SJSA1 (cell line): ENCODE measurements around the gene RBP2. TPM values are rescaled to one million over a fixed set of nuclear protein-coding genes. Genes with fewer than 3 reads are reported as not detected.
A peak's percentile ranks its signal among the peaks of the same experiment; 100 is the strongest.

Source experiments
- DNase-seq, 2 experiments: peaks; one replicate each; pipeline ENCODE4 v3.0.0-alpha.2; 2015 to 2020; ENCODE audit warnings: low spot score in 2 of 2, low read depth in 1 of 2
- H3K27ac ChIP-seq: fragments of 250-450 bp; sonication (Bioruptor Pico); 2 replicates; pipeline ENCODE4 v1.5.1; 2020; ENCODE audit warnings: mild to moderate bottlenecking, moderate library complexity
- H3K27me3 ChIP-seq: fragments of 250-450 bp; sonication (Bioruptor Pico); replicated peaks from 2 replicates; pipeline ENCODE4 v1.5.1; 2020; ENCODE audit warnings: mild to moderate bottlenecking, moderate library complexity
- H3K36me3 ChIP-seq: fragments of 250-450 bp; sonication (Bioruptor Pico); 2 replicates; pipeline ENCODE4 v1.5.1; 2020; ENCODE audit warnings: mild to moderate bottlenecking
- H3K4me1 ChIP-seq: fragments of 250-450 bp; sonication (Bioruptor Pico); replicated peaks from 2 replicates; pipeline ENCODE4 v1.6.1; 2021; ENCODE audit warnings: mild to moderate bottlenecking
- H3K4me3 ChIP-seq: fragments of 250-450 bp; sonication (Bioruptor Pico); 2 replicates; pipeline ENCODE4 v1.5.1; 2020; ENCODE audit warnings: mild to moderate bottlenecking
- H3K9me3 ChIP-seq: fragments of 250-450 bp; sonication (Bioruptor Pico); replicated peaks from 2 replicates; pipeline ENCODE4 v1.5.1; 2020; ENCODE audit warnings: mild to moderate bottlenecking
- total RNA-seq: library from RNA; depleted of rRNA; stranded (reverse); fragments of >200 nt; shearing (Covaris generic); gene quantifications from 2 replicates; pipeline ENCODE4 v1.2.3, GENCODE V29; 2014; rRNA removed

Gene RBP2
- total RNA-seq: not detected in 2 replicates

GRCh38 chr3:139476348-139476747, at the start of gene RBP2:
TSS of gene RBP2 (minus strand) at chr3:139476516. CDS start at chr3:139476459, 57 bp downstream.
- no peak for DNase-seq
- H3K4me3 ChIP-seq: no peak within 1 kb of the TSS
- H3K4me1 ChIP-seq: no peaks in the 10 kb centered on the region
- H3K27ac ChIP-seq: no peak within 1 kb of the TSS
- no peaks in the 10 kb centered on the region for H3K9me3 ChIP-seq
- H3K27me3 ChIP-seq: no peaks in the 10 kb centered on the region
- no peaks in the 10 kb centered on the region for H3K36me3 ChIP-seq

GRCh38 chr3:139524841-139525636, 48.7 kb upstream of the RBP2 start:
- Histone ChIP-seq H3K4me3 (no peak overlapping the region), H3K27me3 (no peaks in the 10 kb centered on the region), H3K27ac (no peak overlapping the region), H3K9me3 (no peaks in the 10 kb centered on the region), H3K4me1 (peaks cover 7% of the 10 kb centered on the region), H3K36me3 (no peaks in the 10 kb centered on the region)
- peak in 1 of 2 experiments; percentile 13 for DNase-seq

GRCh38 chr3:139523718-139524117, 47.4 kb upstream of the RBP2 start:
- DNase-seq: peak in 1 of 2 experiments; percentile 4
- no peak overlapping the region for H3K27ac ChIP-seq

GRCh38 chr3:139523166-139523565, 46.9 kb upstream of the RBP2 start:
- Histone ChIP-seq H3K27me3 (no peaks in the 10 kb centered on the region), H3K9me3 (no peaks in the 10 kb centered on the region), H3K36me3 (no peaks in the 10 kb centered on the region), H3K27ac (no peak overlapping the region), H3K4me3 (no peak overlapping the region), H3K4me1 (peaks cover 7% of the 10 kb centered on the region)
- DNase-seq: peak in 1 of 2 experiments; percentile 9

More at GRCh38 chr3:139523718-139524117, 47.4 kb upstream of the RBP2 start:
- H3K27me3 ChIP-seq: no peaks in the 10 kb centered on the region
- peaks cover 7% of the 10 kb centered on the region for H3K4me1 ChIP-seq
- H3K36me3 ChIP-seq: no peaks in the 10 kb centered on the region
- H3K4me3 ChIP-seq: no peak overlapping the region
- H3K9me3 ChIP-seq: no peaks in the 10 kb centered on the region

GRCh38 chr3:139522421-139522820, 46.1 kb upstream of the RBP2 start:
- peak in 1 of 2 experiments; percentile 15 for DNase-seq
- H3K4me1 ChIP-seq: peaks cover 7% of the 10 kb centered on the region
- no peaks in the 10 kb centered on the region for H3K27me3 ChIP-seq
- no peak overlapping the region for H3K4me3 ChIP-seq
- no peaks in the 10 kb centered on the region for H3K36me3 ChIP-seq
- no peaks in the 10 kb centered on the region for H3K9me3 ChIP-seq
- no peak overlapping the region for H3K27ac ChIP-seq

GRCh38 chr3:139521816-139522215, 45.5 kb upstream of the RBP2 start:
- no peaks in the 10 kb centered on the region for H3K36me3 ChIP-seq
- no peak for DNase-seq
- H3K27me3 ChIP-seq: no peaks in the 10 kb centered on the region
- H3K4me1 ChIP-seq: peaks cover 7% of the 10 kb centered on the region
- H3K9me3 ChIP-seq: no peaks in the 10 kb centered on the region
- H3K27ac ChIP-seq: no peak overlapping the region
- H3K4me3 ChIP-seq: no peak overlapping the region

- Histone ChIP-seq H3K9me3 (no peaks in the 10 kb centered on the region), H3K27ac (no peak overlapping the region), H3K27me3 (no peaks in the 10 kb centered on the region), H3K4me3 (no peak overlapping the region), H3K36me3 (no peaks in the 10 kb centered on the region), H3K4me1 (peaks cover 7% of the 10 kb centered on the region)
- peak in 1 of 2 experiments; percentile 18 for DNase-seq
Observed at GRCh38 chr3:139521144-139521543, 44.8 kb upstream of the RBP2 start.

- H3K9me3 ChIP-seq: no peaks in the 10 kb centered on the region
- H3K4me3 ChIP-seq: no peak overlapping the region
- H3K27me3 ChIP-seq: no peaks in the 10 kb centered on the region
- DNase-seq: peak in 1 of 2 experiments; percentile 39
- peaks cover 7% of the 10 kb centered on the region for H3K4me1 ChIP-seq
- no peak overlapping the region for H3K27ac ChIP-seq
- H3K36me3 ChIP-seq: no peaks in the 10 kb centered on the region
Observed at GRCh38 chr3:139519998-139520737, 43.9 kb upstream of the RBP2 start.

- H3K36me3 ChIP-seq: no peaks in the 10 kb centered on the region
- H3K27me3 ChIP-seq: no peaks in the 10 kb centered on the region
- no peaks in the 10 kb centered on the region for H3K9me3 ChIP-seq
- H3K27ac ChIP-seq: no peak overlapping the region
- DNase-seq: peak in 1 of 2 experiments; percentile 18
- peaks cover 7% of the 10 kb centered on the region for H3K4me1 ChIP-seq
- no peak overlapping the region for H3K4me3 ChIP-seq
Observed at GRCh38 chr3:139518926-139519842, 42.9 kb upstream of the RBP2 start.

- Histone ChIP-seq H3K27me3 (no peaks in the 10 kb centered on the region), H3K9me3 (no peaks in the 10 kb centered on the region), H3K4me1 (peaks cover 7% of the 10 kb centered on the region), H3K4me3 (no peak overlapping the region), H3K27ac (no peak overlapping the region), H3K36me3 (no peaks in the 10 kb centered on the region)
- DNase-seq: peak in 1 of 2 experiments; percentile 25
Observed at GRCh38 chr3:139518306-139518705, 42.0 kb upstream of the RBP2 start.

GRCh38 chr3:139517321-139518065, 41.2 kb upstream of the RBP2 start:
- Histone ChIP-seq H3K36me3 (no peaks in the 10 kb centered on the region), H3K4me1 (peaks cover 7% of the 10 kb centered on the region), H3K27me3 (no peaks in the 10 kb centered on the region), H3K4me3 (no peak overlapping the region), H3K27ac (no peak overlapping the region), H3K9me3 (no peaks in the 10 kb centered on the region)
- peak in 1 of 2 experiments; percentile 22 for DNase-seq

GRCh38 chr3:139514741-139515140, 38.4 kb upstream of the RBP2 start:
- H3K4me1 ChIP-seq: no peaks in the 10 kb centered on the region
- H3K27ac ChIP-seq: no peak overlapping the region
- no peaks in the 10 kb centered on the region for H3K9me3 ChIP-seq
- no peaks in the 10 kb centered on the region for H3K36me3 ChIP-seq
- no peaks in the 10 kb centered on the region for H3K27me3 ChIP-seq
- peak in 1 of 2 experiments; percentile 8 for DNase-seq
- H3K4me3 ChIP-seq: no peak overlapping the region

GRCh38 chr3:139509631-139510030, 33.3 kb upstream of the RBP2 start:
- Histone ChIP-seq H3K4me1 (no peaks in the 10 kb centered on the region), H3K27ac (no peak overlapping the region), H3K4me3 (no peak overlapping the region), H3K27me3 (no peaks in the 10 kb centered on the region), H3K9me3 (no peaks in the 10 kb centered on the region), H3K36me3 (no peaks in the 10 kb centered on the region)
- DNase-seq: peak in 1 of 2 experiments; percentile 14
